ENCODE measurements around the gene GAST. TPM values are rescaled to one million over a fixed set of nuclear protein-coding genes. Genes with fewer than 3 reads are reported as not detected.

The GAST gene
- total RNA-seq, 1 experiment from 2014 or later, result not detected

- no peak overlapping the region for H3K9ac ChIP-seq (ENCODE audit: extremely low read depth, insufficient read length, low read length)
- no peak for DNase-seq
- no peak overlapping the region for H2BK5ac ChIP-seq (ENCODE audit: insufficient read length, low read length)
- H4K5ac ChIP-seq (ENCODE audit: insufficient read length, low read depth, low read length), result peak overlapping the region; percentile 39
- H3K27ac Mint-ChIP-seq, result peak overlapping the region in 2 of 3 experiments; percentile 4 to 10; a peak in 5 of 7 replicates
- H2AFZ ChIP-seq (ENCODE audit: low read length), result no peak overlapping the region
- H3K14ac ChIP-seq (ENCODE audit: insufficient read depth, low read length), result no peak overlapping the region
- no CpG with 5 or more reads among the region's 11 CpGs for WGBS (ENCODE audit: extremely low coverage, insufficient read length, low lambda C conversion rate)
- no peak overlapping the region for H3K4me2 ChIP-seq (ENCODE audit: insufficient read depth, insufficient read length, low read length)
- no peaks in the 10 kb centered on the region for H3K9me3 ChIP-seq (ENCODE audit: control insufficient read depth, low read depth, low read length)
- TF ChIP-seq CTCF (conservative IDR thresholded peaks at IDR 0.05), result no peak
- no peak overlapping the region for H4K91ac ChIP-seq (ENCODE audit: insufficient read length, low read depth, low read length)
- no peak overlapping the region for H2BK20ac ChIP-seq (ENCODE audit: low read depth, low read length, poor library complexity, severe bottlenecking)
- no peak overlapping the region for H2AK5ac ChIP-seq (ENCODE audit: insufficient read length, low read length)
- H2BK15ac ChIP-seq (ENCODE audit: low read depth, low read length), result no peak overlapping the region
- H3K4me3 Mint-ChIP-seq, result no peak overlapping the region
- no peaks in the 10 kb centered on the region for H3K27me3 ChIP-seq (ENCODE audit: insufficient read depth, low read length)
- H3K9me3 Mint-ChIP-seq, result peaks cover 0 to 2% of the 10 kb centered on the region in 2 experiments; a peak in 1 of 5 replicates
- peaks cover 3% of the 10 kb centered on the region; the same call in 1 of the 2 replicates for H3K4me1 ChIP-seq (ENCODE audit: insufficient read depth, low read length)
- H3K79me1 ChIP-seq (ENCODE audit: insufficient read depth, low read depth, low read length, poor library complexity, severe bottlenecking), result no peaks in the 10 kb centered on the region
- H3K36me3 Mint-ChIP-seq (ENCODE audit: insufficient read depth in 1 of 3, low read depth in 3 of 3), result peaks cover 31 to 53% (median 37%) of the 10 kb centered on the region in 3 experiments
- no peak overlapping the region for H3T11ph ChIP-seq (ENCODE audit: low read length)
- no peak overlapping the region for H2BK120ac ChIP-seq (ENCODE audit: low read depth, low read length, poor library complexity, severe bottlenecking)
- H3K4me1 Mint-ChIP-seq, result peaks cover 8 to 22% of the 10 kb centered on the region in 2 experiments
- peaks cover 2% of the 10 kb centered on the region for H3K23me2 ChIP-seq (ENCODE audit: insufficient read length, low read depth, low read length, poor library complexity, severe bottlenecking)
- H3K23ac ChIP-seq (ENCODE audit: insufficient read length, low read depth, low read length), result no peak overlapping the region
- no peak overlapping the region for H2BK12ac ChIP-seq (ENCODE audit: insufficient read length, low read depth, low read length)
- no peak overlapping the region for H3K18ac ChIP-seq (ENCODE audit: insufficient read length, low read depth, low read length)
- no peak overlapping the region for H3K4ac ChIP-seq (ENCODE audit: low read depth, low read length)
- H3K27me3 Mint-ChIP-seq (ENCODE audit: low read depth), result no peaks in the 10 kb centered on the region; the same call in none of the 2 replicates
- no peaks in the 10 kb centered on the region for H4K20me1 ChIP-seq (ENCODE audit: control insufficient read depth, insufficient read depth, insufficient read length)
- H3K27ac ChIP-seq (ENCODE audit: insufficient read length, low read depth, low read length), result no peak overlapping the region
- H3K79me2 ChIP-seq (ENCODE audit: insufficient read depth, low read length), result peaks cover 6% of the 10 kb centered on the region; the same call in 1 of the 2 replicates
- H4K8ac ChIP-seq (replicated peaks; ENCODE audit: insufficient read length, low read depth, low read length), result no peak overlapping the region
- no peak overlapping the region for H3K56ac ChIP-seq (ENCODE audit: insufficient read length, low read depth, low read length)
Observed at GRCh38 chr17:41692722-41693521, 19.2 kb upstream of the GAST start.
